ENCODE results near the gene CXCR6.

- TF ChIP-seq CTCF (IDR thresholded peaks at IDR 0.05) (no peak), POLR2A (IDR thresholded peaks at IDR 0.05) (no peak)
These were observed 22.0 kb downstream of the CXCR6 start for GRCh38 chr3:45965253-45965652.

Measured in Peyer's patch (tissue), 4 donors.